AG09319 (cell line): Measurements from ENCODE around the gene PKIG.

ENCODE experiments used
- DNase-seq: peaks from one replicate; pipeline ENCODE4 v3.0.0-alpha.2; 2010; ENCODE audit warnings: low read depth; ENCODE audit errors: extremely low read depth
- CTCF ChIP-seq: IDR thresholded peaks from 2 replicates; pipeline ENCODE4 v1.5.1; 2011; ENCODE audit warnings: low read depth, mild to moderate bottlenecking, inconsistent platforms, low read length, moderate library complexity

The PKIG gene

DNA sequence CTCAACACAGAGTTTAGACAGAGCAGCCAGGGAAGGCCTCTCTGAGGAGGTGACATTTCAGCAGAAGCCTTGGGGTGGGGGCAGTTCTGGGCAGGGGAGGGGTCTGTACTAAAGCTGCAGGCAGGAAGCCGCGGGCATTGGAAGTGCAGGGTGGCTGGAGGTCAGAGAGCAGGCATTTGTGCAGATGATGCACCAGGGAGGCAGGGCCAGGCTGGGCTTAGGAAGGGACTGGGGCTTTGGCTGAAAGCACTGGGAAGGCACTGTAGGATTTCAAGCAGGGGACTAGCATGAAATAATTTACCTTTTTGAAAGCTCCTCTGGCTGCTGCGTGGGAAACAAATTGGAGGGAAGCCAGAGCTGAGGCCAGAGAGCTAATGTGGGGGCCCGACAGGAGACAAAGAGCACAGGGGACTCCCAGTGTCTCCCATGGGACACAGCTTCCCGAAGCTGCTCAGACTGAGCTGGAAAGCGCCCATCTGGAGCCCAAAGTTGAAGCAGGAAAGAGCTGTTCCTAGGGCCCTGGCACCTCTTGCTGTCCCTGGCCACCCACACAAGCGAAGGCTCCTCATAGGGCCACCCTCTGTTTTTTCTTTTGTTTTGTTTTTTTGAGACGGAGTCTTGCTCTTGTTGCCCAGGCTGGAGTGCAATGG, 49.8 kb downstream of the PKIG start:
- no peak for DNase-seq
- no peak for TF ChIP-seq CTCF

- TF ChIP-seq CTCF: no peak
- no peak for DNase-seq
Measured at GRCh38 chr20:44633187-44633810, 50.9 kb downstream of the PKIG start.

DNA sequence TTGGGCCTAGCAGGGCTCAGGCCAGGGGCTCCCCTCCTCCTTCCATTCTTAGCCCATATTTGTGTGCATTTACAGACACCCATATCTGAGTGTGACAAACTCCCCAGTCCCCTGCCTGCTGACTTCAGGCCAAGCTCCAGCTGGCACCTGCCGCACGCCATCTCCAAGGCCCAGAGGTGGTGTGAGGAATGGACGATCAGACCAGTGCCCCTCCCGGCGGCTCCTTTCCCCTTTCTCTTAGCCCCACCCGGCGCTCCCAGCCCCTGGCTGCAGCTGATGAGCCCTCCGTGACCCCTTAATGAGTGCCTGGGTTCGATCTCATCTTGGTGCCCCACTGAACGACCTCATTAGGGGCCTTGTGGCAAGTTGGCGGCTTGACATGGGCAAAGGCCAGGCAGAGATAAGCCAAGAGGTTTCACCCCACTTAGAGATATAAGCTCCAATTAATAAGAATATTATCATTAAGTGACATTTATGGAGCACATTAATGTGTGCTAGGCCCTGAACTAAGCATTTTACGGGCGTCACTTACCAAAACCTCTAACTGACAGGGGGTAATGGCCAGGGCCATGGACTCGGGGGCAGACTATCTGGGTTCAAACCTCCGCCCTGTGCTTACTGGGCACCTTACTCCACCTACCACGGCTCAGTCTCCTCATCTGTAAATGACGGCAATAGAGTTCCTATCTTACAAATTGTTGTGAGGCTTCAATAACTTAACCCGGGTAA, 51.7 kb downstream of the PKIG start:
- DNase-seq: no peak
- no peak for TF ChIP-seq CTCF

DNA sequence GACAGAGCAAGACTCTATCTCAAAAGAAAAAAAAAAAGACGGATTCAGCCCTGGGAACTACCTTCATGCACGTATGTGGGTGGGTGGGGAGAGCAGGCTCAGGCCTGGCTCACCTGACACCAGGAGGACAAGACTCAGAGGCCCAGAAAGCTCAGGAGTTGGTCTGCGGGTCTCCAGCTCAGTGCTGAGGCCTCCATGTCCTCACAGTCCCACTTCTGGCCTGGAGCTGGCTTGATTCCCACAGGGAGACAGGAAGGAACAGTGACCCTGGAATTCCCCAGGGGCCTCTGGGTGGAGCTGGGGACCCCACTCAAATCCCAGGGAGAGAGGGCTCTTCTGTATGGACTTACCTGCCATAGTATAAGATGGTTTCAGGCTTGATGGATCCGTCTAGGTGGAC, 53.5 kb downstream of the PKIG start:
- TF ChIP-seq CTCF: no peak
- DNase-seq: no peak

GRCh38 chr20:44637042-44637441, 54.7 kb downstream of the PKIG start:
- no peak for TF ChIP-seq CTCF
- no peak for DNase-seq

GRCh38 chr20:44637522-44638372, 55.4 kb downstream of the PKIG start:
- DNase-seq: no peak
- TF ChIP-seq CTCF: no peak

DNA sequence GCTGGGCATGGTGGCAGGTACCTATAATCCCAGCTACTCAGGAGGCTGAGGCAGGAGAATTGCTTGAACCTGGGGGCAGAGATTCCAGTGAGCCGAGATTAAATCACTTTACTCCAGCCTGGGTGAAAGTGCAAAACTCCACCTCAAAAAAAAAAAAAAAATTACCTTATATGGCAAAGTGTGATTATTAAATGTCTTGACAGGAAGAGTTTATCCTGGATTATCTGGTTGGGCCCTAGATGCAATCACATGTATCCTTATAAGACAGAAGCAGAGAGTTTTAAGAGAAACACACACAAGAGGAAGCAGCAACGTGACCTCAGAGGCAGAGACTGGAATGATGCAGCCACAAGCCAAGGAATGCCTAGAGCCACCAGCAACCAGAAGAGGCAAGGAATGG, 58.1 kb downstream of the PKIG start:
- DNase-seq: no peak
- TF ChIP-seq CTCF: no peak
